ENCODE data around the gene SENP5. TPM values are rescaled to one million over a fixed set of nuclear protein-coding genes. Genes with fewer than 3 reads are reported as not detected.

Gene SENP5
- total and polyA plus RNA-seq, 2 of the 8 experiments (the other 6 are each of a cell fraction or from before 2014, with no cell fraction given), result 6.7 to 27.3 TPM

DNA sequence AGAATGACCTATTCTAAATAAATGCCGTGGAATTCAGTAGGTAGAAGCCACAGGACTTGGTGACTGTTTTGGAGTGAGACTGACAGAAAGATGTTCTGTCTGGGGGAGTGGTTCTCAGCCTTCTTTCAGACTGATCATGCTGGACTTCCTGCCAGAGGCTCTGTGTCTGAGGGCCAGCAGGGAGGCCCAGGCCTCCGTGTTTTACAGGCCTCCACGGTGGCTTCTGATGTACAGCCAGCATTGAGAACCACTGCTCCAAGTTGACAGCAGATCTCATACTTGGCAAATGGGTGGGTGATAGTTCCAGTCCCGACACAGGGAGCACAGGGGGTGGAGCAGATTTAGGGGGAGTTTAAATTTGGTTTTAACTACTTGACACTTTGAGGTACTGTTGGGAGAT, 107.6 kb downstream of the SENP5 start:
- Histone ChIP-seq H3K27me3 (replicated peaks in 1 of 4; ENCODE audit: control insufficient read depth in 3 of 4, extremely low read depth in 1 of 4, insufficient read depth in 3 of 4, low read length in 3 of 4) (peaks cover 9 to 13% (median 12%) of the 10 kb centered on the region in 4 experiments), H3K4me3 (ENCODE audit: extremely low read depth in 1 of 4, insufficient read depth in 2 of 4, low read depth in 3 of 4, low read length in 4 of 4) (no peak overlapping the region), H3K36me3 (ENCODE audit: control insufficient read depth in 2 of 4, insufficient read depth in 4 of 4, low read length in 3 of 4) (no peaks in the 10 kb centered on the region), H4K5ac (ENCODE audit: insufficient read length, low read depth, low read length) (no peak overlapping the region), H2AK5ac (ENCODE audit: low read depth, low read length) (no peak overlapping the region), H3K9me3 (ENCODE audit: insufficient read depth in 2 of 2, low read depth in 1 of 2, low read length in 1 of 2) (no peaks in the 10 kb centered on the region), H2BK15ac (ENCODE audit: low read length) (no peak overlapping the region), H3K79me2 (ENCODE audit: control insufficient read depth in 1 of 2, insufficient read depth in 2 of 2, low read length in 2 of 2) (no peaks in the 10 kb centered on the region), H3K23ac (ENCODE audit: insufficient read length) (no peak overlapping the region), H3K79me1 (ENCODE audit: low read depth, low read length) (no peaks in the 10 kb centered on the region), H3K56ac (replicated peaks; ENCODE audit: insufficient read length, low read depth, low read length) (no peak overlapping the region), H3K4me2 (ENCODE audit: insufficient read depth in 1 of 2, low read depth in 2 of 2, low read length in 2 of 2) (no peak overlapping the region), H2BK12ac (ENCODE audit: low read depth, low read length) (no peak overlapping the region), H3K4ac (replicated peaks; ENCODE audit: insufficient read length, low read depth, low read length) (no peak overlapping the region), H2BK20ac (ENCODE audit: low read length) (no peak overlapping the region), H3K27ac (ENCODE audit: low read depth, low read length) (no peak overlapping the region), H3K14ac (ENCODE audit: insufficient read length) (no peak overlapping the region), H3K4me1 (replicated peaks in 1 of 4; ENCODE audit: control insufficient read depth in 3 of 4, insufficient read depth in 4 of 4, low read length in 3 of 4) (no peaks in the 10 kb centered on the region; a peak in 1 of 7 replicates), H3K9ac (replicated peaks in 1 of 4; ENCODE audit: extremely low read depth in 1 of 4, low read depth in 3 of 4, low read length in 3 of 4) (no peak overlapping the region), H3K18ac (ENCODE audit: extremely low read depth, low read length) (no peak overlapping the region), H4K8ac (ENCODE audit: extremely low read depth, insufficient read depth, low read length) (no peak overlapping the region), H4K91ac (replicated peaks; ENCODE audit: insufficient read length, low read length) (no peak overlapping the region), H3K23me2 (ENCODE audit: low read depth, low read length) (no peaks in the 10 kb centered on the region), H2BK120ac (replicated peaks; ENCODE audit: low read depth, low read length) (no peak overlapping the region), H2AFZ (ENCODE audit: low read length) (no peak overlapping the region), H2BK5ac (ENCODE audit: low read depth, low read length) (no peak overlapping the region), H4K20me1 (replicated peaks in 1 of 2; ENCODE audit: control insufficient read depth in 1 of 2, insufficient read depth in 2 of 2, low read length in 2 of 2) (no peaks in the 10 kb centered on the region)
- POLR2A ChIA-PET (ENCODE audit: partially characterized antibody), result no interaction called here
- no peak for DNase-seq (ENCODE audit: low read depth in 1 of 2, low spot score in 2 of 2)
- 94% methylated on average over 4 of the region's 4 CpGs; no CpG with 5 or more reads in 1 of the 2 experiments for WGBS, 2 experiments (ENCODE audit: extremely low coverage in 1 of 2, insufficient coverage in 1 of 2, insufficient read length in 1 of 2, insufficient replicate concordance in 2 of 2, low coverage in 1 of 2, low lambda C conversion rate in 2 of 2, missing lambda C conversion rate in 1 of 2)
- FAIRE-seq, result no peak
- CTCF ChIA-PET (ENCODE audit: partially characterized antibody), result interaction anchor here (0.6 to 1.6 kb wide), 5 partner anchors 18 to 557 kb away, joined by 3 to 4 read pairs (median 3); no protein-coding TSS in a partner anchor
- TF ChIP-seq POLR2A (IDR thresholded peaks at IDR 0.05; ENCODE audit: control extremely low read depth in 1 of 2, low read depth in 2 of 2, low read length in 2 of 2) (no peak), HDAC6 (IDR thresholded peaks at IDR 0.05; ENCODE audit: low read depth, low read length) (no peak), BRCA1 (IDR thresholded peaks at IDR 0.05; ENCODE audit: low read depth, low read length) (no peak), RBBP5 (IDR thresholded peaks at IDR 0.05; ENCODE audit: borderline replicate concordance, low read depth, low read length) (no peak), SAP30 (IDR thresholded peaks at IDR 0.05; ENCODE audit: insufficient read depth, insufficient replicate concordance, low read length) (no peak), KDM4A (IDR thresholded peaks at IDR 0.05; ENCODE audit: low read depth, low read length, severe bottlenecking) (no peak), SUZ12 (IDR thresholded peaks at IDR 0.05; ENCODE audit: low read length) (no peak), RAD21 (IDR thresholded peaks at IDR 0.05 in 1 of 2, conservative IDR thresholded peaks at IDR 0.05 in 1 of 2; ENCODE audit: low read depth in 2 of 2, low read length in 2 of 2) (no peak)
- TF ChIP-seq, protein P1, sequence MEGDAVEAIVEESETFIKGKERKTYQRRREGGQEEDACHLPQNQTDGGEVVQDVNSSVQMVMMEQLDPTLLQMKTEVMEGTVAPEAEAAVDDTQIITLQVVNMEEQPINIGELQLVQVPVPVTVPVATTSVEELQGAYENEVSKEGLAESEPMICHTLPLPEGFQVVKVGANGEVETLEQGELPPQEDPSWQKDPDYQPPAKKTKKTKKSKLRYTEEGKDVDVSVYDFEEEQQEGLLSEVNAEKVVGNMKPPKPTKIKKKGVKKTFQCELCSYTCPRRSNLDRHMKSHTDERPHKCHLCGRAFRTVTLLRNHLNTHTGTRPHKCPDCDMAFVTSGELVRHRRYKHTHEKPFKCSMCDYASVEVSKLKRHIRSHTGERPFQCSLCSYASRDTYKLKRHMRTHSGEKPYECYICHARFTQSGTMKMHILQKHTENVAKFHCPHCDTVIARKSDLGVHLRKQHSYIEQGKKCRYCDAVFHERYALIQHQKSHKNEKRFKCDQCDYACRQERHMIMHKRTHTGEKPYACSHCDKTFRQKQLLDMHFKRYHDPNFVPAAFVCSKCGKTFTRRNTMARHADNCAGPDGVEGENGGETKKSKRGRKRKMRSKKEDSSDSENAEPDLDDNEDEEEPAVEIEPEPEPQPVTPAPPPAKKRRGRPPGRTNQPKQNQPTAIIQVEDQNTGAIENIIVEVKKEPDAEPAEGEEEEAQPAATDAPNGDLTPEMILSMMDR (IDR thresholded peaks at IDR 0.05; ENCODE audit: control extremely low read depth in 1 of 3, insufficient read depth in 1 of 3, low read depth in 1 of 3, low read length in 3 of 3), result no peak
- TF ChIP-seq, protein P2, sequence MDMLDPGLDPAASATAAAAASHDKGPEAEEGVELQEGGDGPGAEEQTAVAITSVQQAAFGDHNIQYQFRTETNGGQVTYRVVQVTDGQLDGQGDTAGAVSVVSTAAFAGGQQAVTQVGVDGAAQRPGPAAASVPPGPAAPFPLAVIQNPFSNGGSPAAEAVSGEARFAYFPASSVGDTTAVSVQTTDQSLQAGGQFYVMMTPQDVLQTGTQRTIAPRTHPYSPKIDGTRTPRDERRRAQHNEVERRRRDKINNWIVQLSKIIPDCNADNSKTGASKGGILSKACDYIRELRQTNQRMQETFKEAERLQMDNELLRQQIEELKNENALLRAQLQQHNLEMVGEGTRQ (IDR thresholded peaks at IDR 0.05; ENCODE audit: low read length), result no peak
